Activated CD4-positive, alpha-beta memory T cell treated with anti-CD3 and anti-CD28 coated beads, Interleukin-2, amount 10 ng/mL, durations not matched to agents 7 days and 5 days (primary cell): ENCODE data around the gene PRKCE. TPM values are rescaled to one million over a fixed set of nuclear protein-coding genes. Genes with fewer than 3 reads are reported as not detected.
A peak's percentile ranks its signal among the peaks of the same experiment; 100 is the strongest.

ENCODE experiments used
- CTCF ChIA-PET: fragments of 350-600 bp; sonication (Branson Sonifier 250); formaldehyde crosslinking; loops from one replicate; lab custom pipeline; 2021; ENCODE audit warnings: antibody characterized with exemption, inconsistent platforms; lab: Charles Lee
- POLR2A ChIA-PET: fragments of 350-600 bp; sonication (Branson Sonifier 250); formaldehyde crosslinking; loops from one replicate; lab custom pipeline; 2021; ENCODE audit warnings: antibody characterized with exemption; lab: Charles Lee
- DNase-seq: peaks from one replicate; pipeline ENCODE4 v3.0.0-alpha.2; 2020
- H3K27ac Mint-ChIP-seq: one replicate; pipeline ENCODE4 v1.8.0; 2021; ENCODE audit warnings: mild to moderate bottlenecking, mixed read lengths
- H3K27me3 Mint-ChIP-seq: one replicate; pipeline ENCODE4 v1.8.0; 2021; ENCODE audit warnings: mixed read lengths
- H3K36me3 Mint-ChIP-seq: one replicate; pipeline ENCODE4 v1.8.0; 2021; ENCODE audit warnings: low read depth, mixed read lengths
- H3K4me1 Mint-ChIP-seq: one replicate; pipeline ENCODE4 v1.8.0; 2021; ENCODE audit warnings: mixed read lengths
- H3K4me3 Mint-ChIP-seq: one replicate; pipeline ENCODE4 v1.8.0; 2021; ENCODE audit warnings: mild to moderate bottlenecking, mixed read lengths
- H3K9me3 Mint-ChIP-seq: one replicate; pipeline ENCODE4 v1.8.0; 2021; ENCODE audit warnings: mixed read lengths
- total RNA-seq, 2 experiments: library from RNA; stranded (reverse); gene quantifications; one replicate each; pipeline ENCODE4 v1.2.3, GENCODE V29; 2021

PRKCE gene
- total RNA-seq, 2 experiments from 2014 or later = 20.6 to 23.3 TPM

- ChIA-PET POLR2A (no interaction called here), CTCF (interaction anchor here (1.2 kb wide), 1 partner anchor 15 kb away, joined by 4 read pairs; no protein-coding TSS in a partner anchor)
- Mint-ChIP-seq H3K36me3 (no peaks in the 10 kb centered on the region), H3K4me1 (peaks cover 5% of the 10 kb centered on the region), H3K27ac (no peak overlapping the region), H3K4me3 (no peak overlapping the region), H3K9me3 (no peaks in the 10 kb centered on the region), H3K27me3 (no peaks in the 10 kb centered on the region)
- no peak for DNase-seq
Observed at GRCh38 chr2:46171996-46172546, 520.6 kb downstream of the PRKCE start.

- Mint-ChIP-seq H3K9me3 (no peaks in the 10 kb centered on the region), H3K4me1 (peaks cover 12% of the 10 kb centered on the region), H3K4me3 (no peak overlapping the region), H3K36me3 (no peaks in the 10 kb centered on the region), H3K27me3 (no peaks in the 10 kb centered on the region), H3K27ac (no peak overlapping the region)
- DNase-seq = no peak
- POLR2A ChIA-PET = no interaction called here
- CTCF ChIA-PET = no interaction called here
Observed at GRCh38 chr2:46173030-46173429, 521.6 kb downstream of the PRKCE start.

- no peak for DNase-seq
- CTCF ChIA-PET = no interaction called here
- H3K36me3 Mint-ChIP-seq = no peaks in the 10 kb centered on the region
- no peak overlapping the region for H3K27ac Mint-ChIP-seq
- H3K9me3 Mint-ChIP-seq = no peaks in the 10 kb centered on the region
- no peaks in the 10 kb centered on the region for H3K27me3 Mint-ChIP-seq
- POLR2A ChIA-PET = no interaction called here
- H3K4me3 Mint-ChIP-seq = no peak overlapping the region
- peaks cover 15% of the 10 kb centered on the region for H3K4me1 Mint-ChIP-seq
Observed at GRCh38 chr2:46173636-46174250, 522.3 kb downstream of the PRKCE start.

- DNase-seq = no peak
- H3K27me3 Mint-ChIP-seq = no peaks in the 10 kb centered on the region
- H3K4me3 Mint-ChIP-seq = no peak overlapping the region
- ChIA-PET CTCF (no interaction called here), POLR2A (no interaction called here)
- H3K36me3 Mint-ChIP-seq = no peaks in the 10 kb centered on the region
- peaks cover 23% of the 10 kb centered on the region for H3K4me1 Mint-ChIP-seq
- H3K9me3 Mint-ChIP-seq = no peaks in the 10 kb centered on the region
- no peak overlapping the region for H3K27ac Mint-ChIP-seq
Observed at GRCh38 chr2:46174345-46175170, 523.1 kb downstream of the PRKCE start.

DNA sequence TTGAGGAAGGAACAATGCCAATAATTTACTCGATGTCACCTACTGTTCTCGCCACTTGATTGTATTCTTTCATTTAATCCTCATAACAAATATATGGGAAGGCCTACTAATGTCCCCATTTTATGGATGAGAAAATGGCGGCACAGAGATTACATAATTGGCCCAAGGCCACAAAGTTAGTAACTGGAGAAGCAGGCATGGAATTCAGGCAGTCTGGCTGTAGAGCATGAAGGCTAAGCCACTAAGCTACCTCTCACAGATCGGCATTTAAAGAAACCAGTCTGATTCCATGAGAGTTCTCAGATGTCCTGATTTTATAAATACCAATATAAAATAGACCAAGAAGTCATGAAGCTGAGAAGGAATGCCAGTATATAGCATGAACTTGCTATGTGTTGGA is 523.9 kb downstream of the PRKCE start:
- Mint-ChIP-seq H3K9me3 (no peaks in the 10 kb centered on the region), H3K4me3 (no peak overlapping the region), H3K4me1 (peaks cover 23% of the 10 kb centered on the region), H3K27ac (no peak overlapping the region), H3K36me3 (no peaks in the 10 kb centered on the region), H3K27me3 (no peaks in the 10 kb centered on the region)
- ChIA-PET POLR2A (no interaction called here), CTCF (no interaction called here)
- DNase-seq = no peak

DNA sequence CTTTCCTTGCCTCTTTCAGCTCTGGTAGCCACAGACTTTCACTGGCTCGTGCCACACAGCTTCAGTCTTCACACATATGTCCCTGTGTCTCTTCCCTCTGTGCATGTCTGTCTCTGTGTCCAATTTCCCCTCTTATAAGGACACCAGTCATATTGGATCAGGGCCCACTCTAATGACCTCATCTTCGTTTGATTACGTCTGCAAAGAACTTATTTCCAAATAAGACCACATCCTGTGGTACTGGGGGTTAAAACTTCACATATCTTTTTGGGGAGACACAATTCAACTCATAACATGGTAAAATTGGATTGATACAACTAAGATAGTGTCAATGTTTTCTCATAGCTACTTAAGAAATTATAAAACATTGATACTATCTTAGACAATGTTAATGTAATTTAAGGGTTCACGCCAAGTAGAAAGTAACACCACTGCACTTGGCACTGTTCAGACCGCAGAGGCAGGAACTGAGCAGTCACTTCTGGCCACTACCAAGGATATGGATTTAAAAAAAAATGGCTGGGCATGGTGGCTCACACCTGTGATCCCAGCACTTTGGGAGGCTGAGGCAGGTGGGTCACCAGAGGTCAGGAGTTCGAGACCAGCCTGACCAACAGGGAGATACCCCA is 526.1 kb downstream of the PRKCE start:
- H3K9me3 Mint-ChIP-seq = no peaks in the 10 kb centered on the region
- CTCF ChIA-PET = no interaction called here
- peaks cover 23% of the 10 kb centered on the region for H3K4me1 Mint-ChIP-seq
- DNase-seq = no peak
- no peak overlapping the region for H3K4me3 Mint-ChIP-seq
- POLR2A ChIA-PET = no interaction called here
- no peaks in the 10 kb centered on the region for H3K27me3 Mint-ChIP-seq
- H3K36me3 Mint-ChIP-seq = no peaks in the 10 kb centered on the region
- no peak overlapping the region for H3K27ac Mint-ChIP-seq

- H3K27me3 Mint-ChIP-seq = no peaks in the 10 kb centered on the region
- POLR2A ChIA-PET = interaction anchor here (1.0 kb wide), 1 partner anchor 30 kb away, joined by 3 read pairs; no protein-coding TSS in a partner anchor
Observed at GRCh38 chr2:46179037-46179621, 527.7 kb downstream of the PRKCE start.

GRCh38 chr2:46180189-46180588 is 528.7 kb downstream of the PRKCE start:
- ChIA-PET POLR2A (no interaction called here), CTCF (interaction anchor here (2.0 kb wide), 1 partner anchor 117 kb away, joined by 9 read pairs; no protein-coding TSS in a partner anchor)
- Mint-ChIP-seq H3K4me1 (peaks cover 23% of the 10 kb centered on the region), H3K9me3 (no peaks in the 10 kb centered on the region), H3K27ac (no peak overlapping the region), H3K27me3 (no peaks in the 10 kb centered on the region), H3K4me3 (no peak overlapping the region), H3K36me3 (peaks cover 5% of the 10 kb centered on the region)
- DNase-seq = no peak

More at GRCh38 chr2:46179037-46179621, 527.7 kb downstream of the PRKCE start:
- Mint-ChIP-seq H3K4me1 (peaks cover 23% of the 10 kb centered on the region), H3K27ac (peak overlapping the region; percentile 45), H3K36me3 (peaks cover 2% of the 10 kb centered on the region), H3K9me3 (no peaks in the 10 kb centered on the region), H3K4me3 (no peak overlapping the region)
- peak; percentile 72 for DNase-seq
- CTCF ChIA-PET = interaction anchor here (2.0 kb wide), 1 partner anchor 116 kb away, joined by 9 read pairs; no protein-coding TSS in a partner anchor

DNA sequence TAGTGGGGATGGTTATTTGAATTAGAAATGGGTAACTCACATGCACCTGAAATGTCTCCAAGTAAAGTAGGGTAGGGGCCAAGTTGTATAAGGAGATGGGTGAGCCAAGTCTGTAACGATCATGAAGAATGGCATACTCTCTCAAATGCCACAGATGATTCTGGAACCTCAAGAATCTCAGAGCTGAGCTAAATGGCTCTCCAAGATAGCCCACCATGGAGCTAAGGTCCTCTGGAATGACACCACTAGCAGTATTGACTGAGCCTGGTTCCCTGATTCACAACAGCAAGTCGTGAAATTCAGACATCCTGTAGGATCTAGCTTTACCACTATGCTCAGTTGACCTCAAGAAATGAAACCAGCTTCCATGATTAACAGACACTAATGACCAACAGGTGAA is 529.8 kb downstream of the PRKCE start:
- ChIA-PET CTCF (no interaction called here), POLR2A (no interaction called here)
- DNase-seq = no peak
- H3K36me3 Mint-ChIP-seq = peaks cover 8% of the 10 kb centered on the region
- no peak overlapping the region for H3K4me3 Mint-ChIP-seq
- no peaks in the 10 kb centered on the region for H3K9me3 Mint-ChIP-seq
- no peaks in the 10 kb centered on the region for H3K27me3 Mint-ChIP-seq
- peaks cover 23% of the 10 kb centered on the region for H3K4me1 Mint-ChIP-seq
- H3K27ac Mint-ChIP-seq = no peak overlapping the region

- H3K4me3 Mint-ChIP-seq = no peak overlapping the region
- ChIA-PET CTCF (no interaction called here), POLR2A (no interaction called here)
- peaks cover 21% of the 10 kb centered on the region for H3K4me1 Mint-ChIP-seq
- no peaks in the 10 kb centered on the region for H3K27me3 Mint-ChIP-seq
- no peak overlapping the region for H3K27ac Mint-ChIP-seq
- DNase-seq = no peak
- H3K36me3 Mint-ChIP-seq = peaks cover 8% of the 10 kb centered on the region
- no peaks in the 10 kb centered on the region for H3K9me3 Mint-ChIP-seq
Observed at GRCh38 chr2:46181789-46182530, 530.5 kb downstream of the PRKCE start.

GRCh38 chr2:46183426-46183825 is 532.0 kb downstream of the PRKCE start:
- Mint-ChIP-seq H3K4me1 (peaks cover 24% of the 10 kb centered on the region), H3K36me3 (peaks cover 8% of the 10 kb centered on the region), H3K4me3 (no peak overlapping the region), H3K9me3 (no peaks in the 10 kb centered on the region), H3K27me3 (no peaks in the 10 kb centered on the region), H3K27ac (no peak overlapping the region)
- DNase-seq = no peak
- POLR2A ChIA-PET = interaction anchor here (1.1 kb wide), 1 partner anchor 111 kb away, joined by 3 read pairs; no protein-coding TSS in a partner anchor
- CTCF ChIA-PET = no interaction called here
